ENCODE measurements around the gene CDH13. TPM values are rescaled to one million over a fixed set of nuclear protein-coding genes. Genes with fewer than 3 reads are reported as not detected.

CDH13 gene
- total and polyA plus RNA-seq, 2 donors (not counting 3 experiments of a cell fraction or from before 2014, with no cell fraction given): 96.6 to 124 TPM

DNA sequence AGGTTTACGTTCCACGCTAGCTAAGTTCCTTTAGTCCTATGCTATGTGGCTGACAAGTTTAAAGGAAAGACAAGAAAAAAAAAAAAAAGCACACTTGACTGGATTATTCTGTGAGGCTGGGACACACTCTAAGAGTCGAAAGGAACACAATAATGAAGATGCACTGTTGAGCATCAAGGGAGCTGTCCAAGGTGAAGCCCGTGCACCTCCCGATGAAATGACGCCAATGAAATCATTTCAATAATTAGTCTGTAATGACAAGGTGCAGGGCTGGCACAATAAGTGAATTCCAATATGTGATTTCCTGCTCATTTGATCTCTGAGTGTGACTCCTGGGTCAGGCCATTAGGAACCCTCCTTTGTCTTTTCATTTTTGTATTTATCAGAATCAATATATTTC lies 232.9 kb downstream of the CDH13 start:
- FAIRE-seq (no peak), DNase-seq (ENCODE audit: low read depth, low spot score) (no peak)
- H3K27ac ChIP-seq (ENCODE audit: insufficient read depth, low read depth, low read length): no peak overlapping the region
- TF ChIP-seq, protein P1, sequence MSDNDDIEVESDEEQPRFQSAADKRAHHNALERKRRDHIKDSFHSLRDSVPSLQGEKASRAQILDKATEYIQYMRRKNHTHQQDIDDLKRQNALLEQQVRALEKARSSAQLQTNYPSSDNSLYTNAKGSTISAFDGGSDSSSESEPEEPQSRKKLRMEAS (IDR thresholded peaks at IDR 0.05; ENCODE audit: insufficient read depth, insufficient read length): no peak
- TF ChIP-seq FOS (IDR thresholded peaks at IDR 0.05; ENCODE audit: borderline replicate concordance, insufficient read depth, low read length) (no peak), EZH2 (IDR thresholded peaks at IDR 0.05; ENCODE audit: borderline replicate concordance, low read depth, low read length, severe bottlenecking) (no peak), POLR2AphosphoS5 (IDR thresholded peaks at IDR 0.05; ENCODE audit: insufficient read depth, low read depth, low read length) (no peak), GATA2 (IDR thresholded peaks at IDR 0.05; ENCODE audit: insufficient read depth, insufficient read length, low read depth, low read length) (no peak), MYC (IDR thresholded peaks at IDR 0.05; ENCODE audit: low read depth, low read length) (no peak), JUN (IDR thresholded peaks at IDR 0.05; ENCODE audit: borderline replicate concordance, insufficient read depth, insufficient read length, low read depth) (no peak), POLR2A (IDR thresholded peaks at IDR 0.05; ENCODE audit: low read depth, low read length) (no peak)
- TF ChIP-seq, protein P2, sequence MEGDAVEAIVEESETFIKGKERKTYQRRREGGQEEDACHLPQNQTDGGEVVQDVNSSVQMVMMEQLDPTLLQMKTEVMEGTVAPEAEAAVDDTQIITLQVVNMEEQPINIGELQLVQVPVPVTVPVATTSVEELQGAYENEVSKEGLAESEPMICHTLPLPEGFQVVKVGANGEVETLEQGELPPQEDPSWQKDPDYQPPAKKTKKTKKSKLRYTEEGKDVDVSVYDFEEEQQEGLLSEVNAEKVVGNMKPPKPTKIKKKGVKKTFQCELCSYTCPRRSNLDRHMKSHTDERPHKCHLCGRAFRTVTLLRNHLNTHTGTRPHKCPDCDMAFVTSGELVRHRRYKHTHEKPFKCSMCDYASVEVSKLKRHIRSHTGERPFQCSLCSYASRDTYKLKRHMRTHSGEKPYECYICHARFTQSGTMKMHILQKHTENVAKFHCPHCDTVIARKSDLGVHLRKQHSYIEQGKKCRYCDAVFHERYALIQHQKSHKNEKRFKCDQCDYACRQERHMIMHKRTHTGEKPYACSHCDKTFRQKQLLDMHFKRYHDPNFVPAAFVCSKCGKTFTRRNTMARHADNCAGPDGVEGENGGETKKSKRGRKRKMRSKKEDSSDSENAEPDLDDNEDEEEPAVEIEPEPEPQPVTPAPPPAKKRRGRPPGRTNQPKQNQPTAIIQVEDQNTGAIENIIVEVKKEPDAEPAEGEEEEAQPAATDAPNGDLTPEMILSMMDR (IDR thresholded peaks at IDR 0.05; ENCODE audit: extremely low read depth in 1 of 2, insufficient read depth in 1 of 2, low read depth in 1 of 2, low read length in 2 of 2): no peak
- no peak overlapping the region for H2AFZ ChIP-seq (ENCODE audit: low read depth, low read length)
- ChIA-PET CTCF (interaction anchor here (0.6 to 1.7 kb wide), 3 partner anchors 19 to 308 kb away, joined by 3 read pairs; no protein-coding TSS in a partner anchor), POLR2A (no interaction called here)
- H4K20me1 ChIP-seq (replicated peaks; ENCODE audit: control insufficient read depth, extremely low read depth, insufficient read depth, low read length): no peaks in the 10 kb centered on the region
- no peaks in the 10 kb centered on the region for H3K9me1 ChIP-seq (replicated peaks; ENCODE audit: control insufficient read depth, extremely low read depth, insufficient read depth, low read length)
- no peak overlapping the region for H3K4me2 ChIP-seq (ENCODE audit: insufficient read depth, low read length)
- no peak overlapping the region for H3K4me3 ChIP-seq (replicated peaks in 1 of 3; ENCODE audit: insufficient read depth in 1 of 3, low read depth in 1 of 3, low read length in 3 of 3)
- H3K4me1 ChIP-seq (ENCODE audit: control insufficient read depth, extremely low read depth, insufficient read depth, low read length): no peaks in the 10 kb centered on the region
- dilution Hi-C loops (cut with MboI; ENCODE audit: extremely low pct_ligation_motif_present, low sequenced_read_pairs): no loop called here
- H3K79me2 ChIP-seq (ENCODE audit: control insufficient read depth, insufficient read depth, low read length): no peaks in the 10 kb centered on the region
- no peak overlapping the region for H3K9ac ChIP-seq (replicated peaks; ENCODE audit: extremely low read depth, insufficient read depth, low read length)
- no peaks in the 10 kb centered on the region for H3K9me3 ChIP-seq (replicated peaks; ENCODE audit: control insufficient read depth, insufficient read depth, low read length)
- H3K36me3 ChIP-seq (ENCODE audit: control insufficient read depth in 2 of 2, extremely low read depth in 1 of 2, insufficient read depth in 2 of 2, low read length in 2 of 2): no peaks in the 10 kb centered on the region
- no TSS peak for BruUV-seq (replicated peaks)
- intact Hi-C loops (cut with micrococcal nuclease): no loop called here
- no peaks in the 10 kb centered on the region for H3K27me3 ChIP-seq (ENCODE audit: control insufficient read depth in 2 of 2, insufficient read depth in 2 of 2, low read length in 2 of 2)

Measured in endothelial cell of umbilical vein (primary cell).